H1 (cell line): ENCODE measurements around the gene FRMPD2. TPM values are rescaled to one million over a fixed set of nuclear protein-coding genes. Genes with fewer than 3 reads are reported as not detected.

Experiments used
- EGR1 ChIP-seq: IDR thresholded peaks from 2 replicates; pipeline ENCODE4 v1.6.1; 2011; ENCODE audit warnings: low read depth, low read length, borderline replicate concordance
- MAX ChIP-seq: IDR thresholded peaks from 2 replicates; pipeline ENCODE4 v1.6.1; 2012; ENCODE audit warnings: inconsistent platforms
- PHF8 ChIP-seq: fragments of 200-600 bp; sonication (generic); conservative IDR thresholded peaks from 2 replicates; pipeline ENCODE4 v1.7.1; 2012; ENCODE audit warnings: low read depth, mild to moderate bottlenecking, inconsistent platforms, low read length, moderate library complexity
- SIRT6 ChIP-seq: IDR thresholded peaks from one replicate; pipeline ENCODE4 v1.7.1; 2012; ENCODE audit warnings: low read length, inconsistent platforms
- SP4 ChIP-seq: IDR thresholded peaks from 2 replicates; pipeline ENCODE4 v1.6.1; 2012; ENCODE audit warnings: low read length, inconsistent platforms
- TCF12 ChIP-seq: IDR thresholded peaks from 2 replicates; pipeline ENCODE4 v1.6.1; 2011; ENCODE audit warnings: low read depth, mild to moderate bottlenecking, low read length
- polyA plus RNA-seq, 7 experiments: library from polyadenylated mRNA; depleted of rRNA in 3 of 7; stranded (reverse) in 5 of 7; unstranded in 2 of 7; fragments of >200 nt in 5 of 7; fragments of 200-250 nt in 2 of 7; gene quantifications; 1 replicate in 5 of 7; 2 replicates in 1 of 7; 4 replicates in 1 of 7; pipeline versions ENCODE4 v1.2.1 to v1.2.3, GENCODE V29; 2011 to 2013; ENCODE audit warnings: missing spikeins in 2 of 7, mixed read lengths in 2 of 7
- total RNA-seq: library from RNA; stranded (reverse); fragmentation: NEBNext Ultra II Directional; extraction: Animal tissue kit (Norgen Biotek cat#: 25700); gene quantifications from 2 replicates; pipeline ENCODE4 v1.2.1, GENCODE V29; 2021
- TF ChIP-seq, protein P1 (sequence below): IDR thresholded peaks from 2 replicates; pipeline ENCODE4 v1.6.1; 2011; ENCODE audit warnings: low read depth, mild to moderate bottlenecking, low read length; ENCODE audit not compliant: insufficient read depth
- TF ChIP-seq, protein P2 (sequence below): IDR thresholded peaks from 2 replicates; pipeline ENCODE4 v1.6.1; 2012; ENCODE audit warnings: low read length, inconsistent platforms

The FRMPD2 gene
- total and polyA plus RNA-seq, 2 of the 8 experiments (the other 6 are each of a cell fraction or from before 2014, with no cell fraction given): 0.07 to 0.47 TPM

DNA sequence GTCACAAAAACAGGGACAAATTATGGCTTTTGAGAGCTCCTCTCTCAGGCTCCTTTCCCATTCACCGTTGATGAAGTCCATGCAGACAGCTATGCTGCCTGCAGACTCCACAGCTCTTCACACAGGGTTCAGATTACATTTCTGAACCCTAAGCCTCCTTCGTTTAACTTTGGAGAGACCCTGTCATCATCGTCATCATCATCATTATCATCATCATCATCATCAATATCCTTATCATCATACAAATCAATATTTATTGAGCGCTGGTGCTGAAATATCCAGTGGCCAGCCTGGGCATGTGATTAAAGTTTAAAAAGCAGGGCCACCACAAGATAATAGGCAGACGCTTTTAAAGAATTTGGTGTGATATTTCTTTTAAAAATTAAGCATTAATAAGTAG lies 66.6 kb downstream of the FRMPD2 start (continued):
- TF ChIP-seq, protein P1, sequence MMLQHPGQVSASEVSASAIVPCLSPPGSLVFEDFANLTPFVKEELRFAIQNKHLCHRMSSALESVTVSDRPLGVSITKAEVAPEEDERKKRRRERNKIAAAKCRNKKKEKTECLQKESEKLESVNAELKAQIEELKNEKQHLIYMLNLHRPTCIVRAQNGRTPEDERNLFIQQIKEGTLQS: no peak
- TF ChIP-seq SP4: no peak
- TF ChIP-seq, protein P2, sequence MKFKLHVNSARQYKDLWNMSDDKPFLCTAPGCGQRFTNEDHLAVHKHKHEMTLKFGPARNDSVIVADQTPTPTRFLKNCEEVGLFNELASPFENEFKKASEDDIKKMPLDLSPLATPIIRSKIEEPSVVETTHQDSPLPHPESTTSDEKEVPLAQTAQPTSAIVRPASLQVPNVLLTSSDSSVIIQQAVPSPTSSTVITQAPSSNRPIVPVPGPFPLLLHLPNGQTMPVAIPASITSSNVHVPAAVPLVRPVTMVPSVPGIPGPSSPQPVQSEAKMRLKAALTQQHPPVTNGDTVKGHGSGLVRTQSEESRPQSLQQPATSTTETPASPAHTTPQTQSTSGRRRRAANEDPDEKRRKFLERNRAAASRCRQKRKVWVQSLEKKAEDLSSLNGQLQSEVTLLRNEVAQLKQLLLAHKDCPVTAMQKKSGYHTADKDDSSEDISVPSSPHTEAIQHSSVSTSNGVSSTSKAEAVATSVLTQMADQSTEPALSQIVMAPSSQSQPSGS: no peak
- no peak for TF ChIP-seq SIRT6
- no peak for TF ChIP-seq PHF8
- no peak for TF ChIP-seq MAX
- TF ChIP-seq EGR1: no peak
- TF ChIP-seq TCF12: no peak
